ENCODE results near the gene SYCP1. TPM values are rescaled to one million over a fixed set of nuclear protein-coding genes. Genes with fewer than 3 reads are reported as not detected.
"Not testable (repeated sequence)": the region's sequence is repeated elsewhere in the genome, so short reads cannot be mapped to it uniquely, and the experiment has no call there.

The SYCP1 gene
- under 1 TPM in 1 of 4 donors, not detected in 3; 0.35 TPM for total RNA-seq

- Histone ChIP-seq H3K4me1 (no peaks in the 10 kb centered on the region), H3K27me3 (peaks cover 0 to 15% of the 10 kb centered on the region in 2 donors), H3K4me3 (no peak within 1 kb of the TSS), H3K36me3 (no peaks in the 10 kb centered on the region), H3K27ac (no peak within 1 kb of the TSS), H3K9me3 (no peaks in the 10 kb centered on the region)
- DNase-seq = no peak
- no peak for TF ChIP-seq POLR2A (IDR thresholded peaks at IDR 0.05)
- intact Hi-C loops (cut with DNase I; ENCODE audit: low total_unique reads) = no loop called here
Measured at GRCh38 chr1:114854693-114855320, at the start of gene SYCP1. TSS of gene SYCP1 (plus strand) at chr1:114854863. CDS start at chr1:114855465, 602 bp downstream.

- TF ChIP-seq CTCF (IDR thresholded peaks at IDR 0.05) (no peak), POLR2A (IDR thresholded peaks at IDR 0.05) (no peak)
- intact Hi-C loops (cut with DNase I; ENCODE audit: low total_unique reads) = no loop called here
- Histone ChIP-seq H3K36me3 (no peaks in the 10 kb centered on the region), H3K27me3 (no peaks in the 10 kb centered on the region), H3K9me3 (no peaks in the 10 kb centered on the region), H3K4me3 (no peak overlapping the region), H3K27ac (no peak overlapping the region), H3K4me1 (no peaks in the 10 kb centered on the region)
- DNase-seq = no peak
Measured at GRCh38 chr1:114819869-114820268, 34.8 kb upstream of the SYCP1 start.

GRCh38 chr1:114820392-114820791 lies 34.3 kb upstream of the SYCP1 start:
- H3K27ac ChIP-seq = no peak overlapping the region
- intact Hi-C loops (cut with DNase I; ENCODE audit: low total_unique reads) = no loop called here
- H3K4me1 ChIP-seq = no peaks in the 10 kb centered on the region
- TF ChIP-seq POLR2A (IDR thresholded peaks at IDR 0.05) (no peak), CTCF (IDR thresholded peaks at IDR 0.05) (no peak)
- no peaks in the 10 kb centered on the region for H3K36me3 ChIP-seq
- DNase-seq = no peak
- no peaks in the 10 kb centered on the region for H3K9me3 ChIP-seq
- no peak overlapping the region for H3K4me3 ChIP-seq
- no peaks in the 10 kb centered on the region for H3K27me3 ChIP-seq

GRCh38 chr1:114821978-114822377 lies 32.7 kb upstream of the SYCP1 start:
- DNase-seq = no peak
- no peaks in the 10 kb centered on the region for H3K9me3 ChIP-seq
- H3K27ac ChIP-seq = no peak overlapping the region
- H3K36me3 ChIP-seq = no peaks in the 10 kb centered on the region
- intact Hi-C loops (cut with DNase I; ENCODE audit: low total_unique reads) = no loop called here
- H3K27me3 ChIP-seq = no peaks in the 10 kb centered on the region
- H3K4me1 ChIP-seq = no peaks in the 10 kb centered on the region
- no peak overlapping the region for H3K4me3 ChIP-seq
- TF ChIP-seq CTCF (IDR thresholded peaks at IDR 0.05) (no peak), POLR2A (IDR thresholded peaks at IDR 0.05) (no peak)

- H3K4me1 ChIP-seq = no peaks in the 10 kb centered on the region
Measured at GRCh38 chr1:114828251-114828650, 26.4 kb upstream of the SYCP1 start.

GRCh38 chr1:114830075-114830474 lies 24.6 kb upstream of the SYCP1 start:
- H3K4me1 ChIP-seq; H3K9me3 ChIP-seq; DNase-seq; H3K27me3 ChIP-seq; H3K27ac ChIP-seq; H3K36me3 ChIP-seq; intact Hi-C loops (cut with DNase I; ENCODE audit: low total_unique reads); H3K4me3 ChIP-seq: not testable (repeated sequence)

More at GRCh38 chr1:114828251-114828650, 26.4 kb upstream of the SYCP1 start:
- TF ChIP-seq POLR2A (IDR thresholded peaks at IDR 0.05) (no peak), CTCF (IDR thresholded peaks at IDR 0.05) (no peak)
- no peaks in the 10 kb centered on the region for H3K27me3 ChIP-seq
- H3K27ac ChIP-seq = no peak overlapping the region
- no peak overlapping the region for H3K4me3 ChIP-seq
- intact Hi-C loops (cut with DNase I; ENCODE audit: low total_unique reads) = no loop called here
- H3K36me3 ChIP-seq = no peaks in the 10 kb centered on the region
- H3K9me3 ChIP-seq = no peaks in the 10 kb centered on the region
- DNase-seq = no peak

Measured in uterus (tissue), 4 donors.